Liver (tissue), 9 donors: ENCODE measurements around the gene TM4SF1. TPM values are rescaled to one million over a fixed set of nuclear protein-coding genes. Genes with fewer than 3 reads are reported as not detected.

ENCODE experiments used
- DNase-seq: peaks from one replicate; pipeline ENCODE4 v3.0.0-alpha.2; 2017; ENCODE audit warnings: low spot score
- H3K27ac ChIP-seq, 2 donors: one replicate each; pipeline ENCODE4 v1.7.0; 2013; ENCODE audit warnings: inconsistent platforms in 2 of 2, low read length in 2 of 2, control low read depth in 1 of 2, low read depth in 1 of 2, mild to moderate bottlenecking in 1 of 2
- H3K27me3 ChIP-seq, 4 donors: one replicate each; pipeline versions ENCODE4 v1.6.1 to v1.7.0; 2013; ENCODE audit warnings: low read length in 3 of 4, inconsistent platforms in 1 of 4, mild to moderate bottlenecking in 1 of 4, moderate library complexity in 1 of 4; ENCODE audit not compliant: control insufficient read depth in 4 of 4, insufficient read depth in 4 of 4
- H3K36me3 ChIP-seq, 4 donors: one replicate each; pipeline versions ENCODE4 v1.6.1 to v1.7.0; 2013; ENCODE audit warnings: low read length in 3 of 4, mild to moderate bottlenecking in 3 of 4, low read depth in 1 of 4, moderate library complexity in 1 of 4; ENCODE audit not compliant: control insufficient read depth in 4 of 4, insufficient read depth in 3 of 4
- H3K4me1 ChIP-seq, 4 donors: one replicate each; pipeline versions ENCODE4 v1.6.1 to v1.7.0; 2013; ENCODE audit warnings: low read length in 3 of 4, mild to moderate bottlenecking in 3 of 4, moderate library complexity in 1 of 4; ENCODE audit not compliant: control insufficient read depth in 4 of 4, insufficient read depth in 4 of 4
- H3K4me3 ChIP-seq, 3 donors: one replicate each; pipeline versions ENCODE4 v1.6.1 to v1.7.0; 2013; ENCODE audit warnings: low read length in 3 of 3, control low read depth in 1 of 3, low read depth in 1 of 3, mild to moderate bottlenecking in 1 of 3
- H3K9ac ChIP-seq, 2 donors: one replicate each; pipeline ENCODE4 v1.7.0; 2013; ENCODE audit warnings: low read length in 2 of 2, mild to moderate bottlenecking in 2 of 2, moderate library complexity in 2 of 2, control low read depth in 1 of 2, low read depth in 1 of 2
- H3K9me3 ChIP-seq, 4 donors: one replicate each; pipeline versions ENCODE4 v1.6.1 to v1.7.0; 2013; ENCODE audit warnings: low read length in 3 of 4; ENCODE audit not compliant: control insufficient read depth in 4 of 4
- ATF3 ChIP-seq: IDR thresholded peaks from 2 replicates; pipeline ENCODE4 v1.6.1; 2016; ENCODE audit warnings: antibody characterized with exemption
- CTCF ChIP-seq: fragments of 150-350 bp; IDR thresholded peaks from 2 replicates; pipeline ENCODE4 v1.5.1; 2017; ENCODE audit warnings: improper control_type of control experiment, low read depth, low read length; ENCODE audit not compliant: missing input control
- EGR1 ChIP-seq, 2 donors: IDR thresholded peaks; 2 replicates each; pipeline ENCODE4 v1.6.1; 2016 to 2018; ENCODE audit warnings: antibody characterized with exemption in 2 of 2, low read depth in 2 of 2
- FOXA1 ChIP-seq: IDR thresholded peaks from 2 replicates; pipeline ENCODE4 v1.6.1; 2016; ENCODE audit warnings: antibody characterized with exemption
- FOXA2 ChIP-seq: IDR thresholded peaks from 2 replicates; pipeline ENCODE4 v1.6.1; 2016; ENCODE audit warnings: antibody characterized with exemption
- GABPA ChIP-seq, 2 donors: IDR thresholded peaks in 1 of 2; conservative IDR thresholded peaks in 1 of 2; 2 replicates each; pipeline ENCODE4 v1.6.1; 2016; ENCODE audit warnings: antibody characterized with exemption in 2 of 2, mild to moderate bottlenecking in 1 of 2, moderate library complexity in 1 of 2
- HNF4A ChIP-seq, 2 donors: conservative IDR thresholded peaks; 2 replicates each; pipeline ENCODE4 v1.6.1; 2016; ENCODE audit warnings: antibody characterized with exemption in 2 of 2, mild to moderate bottlenecking in 2 of 2
- HNF4G ChIP-seq: IDR thresholded peaks from 2 replicates; pipeline ENCODE4 v1.6.1; 2016; ENCODE audit warnings: antibody characterized with exemption
- JUND ChIP-seq, 2 donors: IDR thresholded peaks; 2 replicates each; pipeline ENCODE4 v1.6.1; 2016; ENCODE audit warnings: antibody characterized with exemption in 2 of 2
- MAX ChIP-seq: IDR thresholded peaks from 2 replicates; pipeline ENCODE4 v1.6.1; 2016; ENCODE audit warnings: antibody characterized with exemption
- NR2F2 ChIP-seq: IDR thresholded peaks from 2 replicates; pipeline ENCODE4 v1.6.1; 2016; ENCODE audit warnings: antibody characterized with exemption
- RAD21 ChIP-seq, 2 donors: IDR thresholded peaks; 2 replicates each; pipeline ENCODE4 v1.6.1; 2016; ENCODE audit warnings: antibody characterized with exemption in 2 of 2, mild to moderate bottlenecking in 2 of 2
- REST ChIP-seq: IDR thresholded peaks from 2 replicates; pipeline ENCODE4 v1.6.1; 2016; ENCODE audit warnings: antibody characterized with exemption, mild to moderate bottlenecking
- SP1 ChIP-seq: IDR thresholded peaks from 2 replicates; pipeline ENCODE4 v1.6.1; 2018; ENCODE audit warnings: antibody characterized with exemption, mild to moderate bottlenecking
- TAF1 ChIP-seq: conservative IDR thresholded peaks from 2 replicates; pipeline ENCODE4 v1.6.1; 2016; ENCODE audit warnings: antibody characterized with exemption, mild to moderate bottlenecking
- ZBTB33 ChIP-seq: IDR thresholded peaks from 2 replicates; pipeline ENCODE4 v1.6.1; 2016; ENCODE audit warnings: antibody characterized with exemption
- WGBS: extraction: QIAGEN DNeasy Blood & Tissue Kit; methylation state at CpG from one replicate; pipeline ENCODE4 v1.1.7; 2013; 5-methylcytosine and 5-hydroxymethylcytosine counted together
- polyA plus RNA-seq, 2 donors: library from polyadenylated mRNA; stranded (reverse) in 1 of 2; unstranded in 1 of 2; fragments of 200-250 nt in 1 of 2; fragments of >200 nt in 1 of 2; fragmentation: Nextera tagmentation in 1 of 2; extraction: Ambion mirVana in 1 of 2; gene quantifications; one replicate each; pipeline versions ENCODE4 v1.2.1 to v1.2.3, GENCODE V29; 2013 to 2015
- total RNA-seq, 2 donors: library from RNA; depleted of rRNA; stranded (reverse); fragments of >200 nt; gene quantifications; one replicate each; pipeline ENCODE4 v1.2.3, GENCODE V29; 2014
- donor health status: healthy.
- donor health status: healthy.
- donor health status: healthy.
- donor health status: healthy.
- donor health status: healthy.

TM4SF1 gene
- total and polyA plus RNA-seq, 4 donors = 20.0 to 31.5 (median 25.1) TPM

- Histone ChIP-seq H3K4me3 (no peak overlapping the region), H3K36me3 (peaks cover 0 to 3% (median 0%) of the 10 kb centered on the region in 4 donors), H3K27me3 (no peaks in the 10 kb centered on the region), H3K9ac (no peak overlapping the region), H3K27ac (peak overlapping the region in 1 of 2 donors; percentile 24), H3K4me1 (peaks cover 0 to 14% (median 6%) of the 10 kb centered on the region in 4 donors), H3K9me3 (no peaks in the 10 kb centered on the region)
- TF ChIP-seq CTCF (no peak), HNF4A (conservative IDR thresholded peaks at IDR 0.05) (no peak), GABPA (IDR thresholded peaks at IDR 0.05 in 1 of 2, conservative IDR thresholded peaks at IDR 0.05 in 1 of 2) (no peak), RAD21 (IDR thresholded peaks at IDR 0.05) (no peak), SP1 (no peak), FOXA2 (no peak), JUND (IDR thresholded peaks at IDR 0.05) (no peak), ZBTB33 (no peak), MAX (no peak), ATF3 (no peak), REST (no peak), NR2F2 (no peak), EGR1 (IDR thresholded peaks at IDR 0.05; ENCODE audit: low read depth in 2 of 2) (no peak), TAF1 (no peak), FOXA1 (no peak), HNF4G (no peak)
- no peak for DNase-seq
- 86% methylated on average over 2 of the region's 2 CpGs for WGBS
These were observed 5.7 kb downstream of the TM4SF1 start for GRCh38 chr3:149371723-149372114.
